BJ (cell line): Measurements from ENCODE around the gene RECQL5. TPM values are rescaled to one million over a fixed set of nuclear protein-coding genes. Genes with fewer than 3 reads are reported as not detected.
A peak's percentile ranks its signal among the peaks of the same experiment; 100 is the strongest.

Experiments used
- CTCF ChIA-PET: fragments of 350-600 bp; formaldehyde crosslinking; extraction: SDS; loops from one replicate; lab custom pipeline; 2021; ENCODE audit warnings: antibody characterized with exemption, inconsistent platforms; lab: Yijun Ruan, JAX
- POLR2A ChIA-PET: fragments of 300-600 bp; sonication (Branson Sonifier 250); formaldehyde crosslinking; extraction: SDS; loops from one replicate; lab custom pipeline; 2021; ENCODE audit warnings: antibody characterized with exemption; lab: Charles Lee
- DNase-seq: peaks from one replicate; pipeline ENCODE4 v3.0.0-alpha.2; 2011; ENCODE audit warnings: low read depth
- H3K27me3 ChIP-seq: 2 replicates; pipeline ENCODE4 v1.6.0; 2011; ENCODE audit warnings: low read length; ENCODE audit not compliant: control insufficient read depth, insufficient read depth
- H3K36me3 ChIP-seq: 2 replicates; pipeline ENCODE4 v1.5.1; 2011; ENCODE audit warnings: low read length; ENCODE audit not compliant: control insufficient read depth, insufficient read depth
- H3K4me3 ChIP-seq: 2 replicates; pipeline ENCODE4 v1.5.1; 2011; ENCODE audit warnings: low read depth, mild to moderate bottlenecking, control low read depth, low read length
- polyA plus RNA-seq: library from polyadenylated mRNA; depleted of rRNA; stranded (reverse); fragments of >200 nt; gene quantifications from 2 replicates; pipeline ENCODE4 v1.2.3, GENCODE V29; 2011
- TF ChIP-seq, protein P1 (sequence below): IDR thresholded peaks from 2 replicates; pipeline ENCODE4 v1.5.1; 2011; ENCODE audit warnings: low read depth, mild to moderate bottlenecking, control low read depth, inconsistent platforms, low read length, moderate library complexity; ENCODE audit not compliant: insufficient read depth

The RECQL5 gene
- polyA plus RNA-seq, 1 experiment = 14.2 TPM

DNA sequence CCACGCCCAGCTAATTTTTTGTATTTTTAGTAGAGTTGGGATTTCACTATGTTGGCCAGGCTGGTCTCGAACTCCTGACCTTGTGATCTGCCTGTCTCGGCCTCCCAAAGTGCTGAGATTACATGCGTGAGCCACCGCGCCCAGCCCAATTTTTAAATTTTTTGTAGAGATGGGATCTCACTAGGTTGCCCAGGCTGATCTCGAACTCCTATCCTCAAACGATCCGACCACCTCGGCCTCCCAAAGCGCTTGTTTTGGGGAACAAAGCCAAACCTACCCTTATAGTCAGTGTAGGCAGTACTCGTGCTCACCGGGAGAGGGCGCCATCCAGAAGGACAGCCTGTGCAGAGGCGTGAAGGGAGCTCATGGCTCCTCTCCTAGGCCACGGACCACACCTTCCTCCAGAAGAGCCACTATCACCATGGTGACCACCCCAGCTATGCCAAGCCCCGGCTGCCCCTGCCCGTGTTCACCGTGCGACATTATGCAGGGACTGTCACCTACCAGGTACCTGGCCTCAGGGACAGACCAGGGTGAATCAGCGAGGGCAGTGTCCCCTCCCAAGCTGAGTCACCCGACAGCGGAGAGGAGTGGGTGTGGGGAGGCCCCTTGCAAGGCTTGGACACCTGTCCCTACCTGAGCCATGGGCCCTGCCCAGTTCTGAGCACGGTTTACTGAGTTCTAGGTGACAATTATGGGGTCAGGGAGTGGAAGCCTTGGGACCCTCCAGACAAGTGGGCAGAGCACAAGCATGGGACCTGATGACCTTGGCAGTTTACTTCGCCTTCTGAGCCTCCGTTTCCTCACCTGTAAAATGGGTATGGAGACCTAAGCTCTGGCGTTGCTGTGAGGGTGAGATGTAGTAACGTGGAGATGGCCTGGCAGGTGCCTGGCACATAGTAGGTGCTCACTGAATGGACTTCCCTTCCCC, 65.6 kb downstream of the RECQL5 start:
- Histone ChIP-seq H3K4me3 (no peak overlapping the region), H3K36me3 (no peaks in the 10 kb centered on the region), H3K27me3 (no peaks in the 10 kb centered on the region)
- CTCF ChIA-PET = interaction anchor here (0.6 to 5.7 kb wide), 20 partner anchors 8 to 158 kb away, joined by 3 to 42 read pairs (median 4); partner anchors contain the start of genes SMIM5 and TSEN54
- TF ChIP-seq, protein P1, sequence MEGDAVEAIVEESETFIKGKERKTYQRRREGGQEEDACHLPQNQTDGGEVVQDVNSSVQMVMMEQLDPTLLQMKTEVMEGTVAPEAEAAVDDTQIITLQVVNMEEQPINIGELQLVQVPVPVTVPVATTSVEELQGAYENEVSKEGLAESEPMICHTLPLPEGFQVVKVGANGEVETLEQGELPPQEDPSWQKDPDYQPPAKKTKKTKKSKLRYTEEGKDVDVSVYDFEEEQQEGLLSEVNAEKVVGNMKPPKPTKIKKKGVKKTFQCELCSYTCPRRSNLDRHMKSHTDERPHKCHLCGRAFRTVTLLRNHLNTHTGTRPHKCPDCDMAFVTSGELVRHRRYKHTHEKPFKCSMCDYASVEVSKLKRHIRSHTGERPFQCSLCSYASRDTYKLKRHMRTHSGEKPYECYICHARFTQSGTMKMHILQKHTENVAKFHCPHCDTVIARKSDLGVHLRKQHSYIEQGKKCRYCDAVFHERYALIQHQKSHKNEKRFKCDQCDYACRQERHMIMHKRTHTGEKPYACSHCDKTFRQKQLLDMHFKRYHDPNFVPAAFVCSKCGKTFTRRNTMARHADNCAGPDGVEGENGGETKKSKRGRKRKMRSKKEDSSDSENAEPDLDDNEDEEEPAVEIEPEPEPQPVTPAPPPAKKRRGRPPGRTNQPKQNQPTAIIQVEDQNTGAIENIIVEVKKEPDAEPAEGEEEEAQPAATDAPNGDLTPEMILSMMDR = peak; percentile 70
- POLR2A ChIA-PET = interaction anchor here (0.6 kb wide), 1 partner anchor 174 kb away, joined by 4 read pairs; no protein-coding TSS in a partner anchor
- DNase-seq = no peak

DNA sequence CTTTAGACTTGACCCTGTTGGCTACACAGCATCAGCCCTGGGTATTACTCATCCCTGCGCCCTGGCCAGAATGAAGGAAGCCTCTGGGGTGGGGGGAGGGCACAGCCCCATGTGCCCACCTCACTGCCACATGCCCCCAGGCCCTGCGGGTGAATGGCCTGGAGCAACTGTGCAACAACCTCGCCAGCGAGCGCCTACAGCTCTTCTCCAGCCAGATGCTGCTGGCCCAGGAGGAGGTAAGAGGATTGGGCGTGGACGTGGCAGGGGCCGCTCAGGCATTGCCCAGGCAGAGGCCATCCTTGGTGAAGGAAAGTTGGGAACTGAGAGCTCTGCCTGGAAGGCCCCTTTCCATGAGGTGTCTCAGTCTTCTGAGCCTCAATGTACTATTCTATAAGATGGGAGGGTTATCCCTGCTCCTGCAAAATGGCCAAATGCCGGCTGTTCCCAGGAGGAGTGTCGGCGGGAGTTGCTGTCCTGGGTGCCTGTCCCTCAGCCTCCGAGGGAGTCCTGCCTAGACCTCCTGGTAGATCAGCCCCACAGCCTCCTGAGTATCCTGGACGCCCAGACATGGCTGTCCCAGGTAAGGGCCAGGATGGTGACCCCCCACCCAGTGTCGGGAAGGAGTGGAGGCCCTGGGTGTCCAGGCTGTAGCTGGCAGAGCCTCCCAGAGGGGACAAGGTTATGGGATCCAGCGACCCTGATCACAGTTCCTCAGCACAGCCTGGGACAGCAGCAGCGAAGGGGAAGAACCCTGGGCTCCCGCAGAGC, 70.5 kb downstream of the RECQL5 start:
- no peaks in the 10 kb centered on the region for H3K36me3 ChIP-seq
- H3K4me3 ChIP-seq = no peak overlapping the region
- no peak for DNase-seq
- TF ChIP-seq, protein P1 = no peak
- POLR2A ChIA-PET = interaction anchor here (0.6 kb wide), 1 partner anchor 13 kb away, joined by 3 read pairs; no protein-coding TSS in a partner anchor
- CTCF ChIA-PET = interaction anchor here (0.6 to 2.0 kb wide), 5 partner anchors 29 to 153 kb away, joined by 3 to 4 read pairs (median 3); partner anchors contain the start of gene SMIM5
- 0 out of 2 replicates have a peak, but pooled peaks cover 1% of the 10 kb centered on the region for H3K27me3 ChIP-seq

DNA sequence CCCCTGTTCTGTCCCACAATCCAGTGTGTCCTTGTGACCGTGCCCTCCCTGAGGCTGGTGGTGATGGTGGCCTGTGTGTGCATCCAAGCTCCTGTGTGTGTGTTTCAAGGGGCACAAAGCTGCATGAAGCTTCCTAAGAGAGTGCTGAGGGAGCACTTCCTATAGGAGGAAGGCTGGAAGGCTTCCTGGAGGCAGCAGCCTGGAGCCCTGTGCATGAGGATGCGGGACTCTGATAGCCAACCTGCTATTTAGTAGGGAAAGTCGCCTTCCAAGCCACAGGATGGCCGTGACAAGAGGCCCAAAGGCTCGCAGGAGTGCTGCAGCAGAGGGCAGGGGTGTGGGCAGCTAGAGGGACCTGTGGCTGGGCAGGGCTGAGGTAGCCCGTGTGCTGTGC, 71.0 kb downstream of the RECQL5 start:
- no peaks in the 10 kb centered on the region for H3K36me3 ChIP-seq
- ChIA-PET POLR2A (no interaction called here), CTCF (interaction anchor here (1.4 to 2.0 kb wide), 2 partner anchors 58 to 154 kb away, joined by 3 to 4 read pairs; no protein-coding TSS in a partner anchor)
- TF ChIP-seq, protein P1 = no peak
- DNase-seq = no peak
- H3K27me3 ChIP-seq = 0 out of 2 replicates have a peak, but pooled peaks cover 1% of the 10 kb centered on the region
- no peak overlapping the region for H3K4me3 ChIP-seq

DNA sequence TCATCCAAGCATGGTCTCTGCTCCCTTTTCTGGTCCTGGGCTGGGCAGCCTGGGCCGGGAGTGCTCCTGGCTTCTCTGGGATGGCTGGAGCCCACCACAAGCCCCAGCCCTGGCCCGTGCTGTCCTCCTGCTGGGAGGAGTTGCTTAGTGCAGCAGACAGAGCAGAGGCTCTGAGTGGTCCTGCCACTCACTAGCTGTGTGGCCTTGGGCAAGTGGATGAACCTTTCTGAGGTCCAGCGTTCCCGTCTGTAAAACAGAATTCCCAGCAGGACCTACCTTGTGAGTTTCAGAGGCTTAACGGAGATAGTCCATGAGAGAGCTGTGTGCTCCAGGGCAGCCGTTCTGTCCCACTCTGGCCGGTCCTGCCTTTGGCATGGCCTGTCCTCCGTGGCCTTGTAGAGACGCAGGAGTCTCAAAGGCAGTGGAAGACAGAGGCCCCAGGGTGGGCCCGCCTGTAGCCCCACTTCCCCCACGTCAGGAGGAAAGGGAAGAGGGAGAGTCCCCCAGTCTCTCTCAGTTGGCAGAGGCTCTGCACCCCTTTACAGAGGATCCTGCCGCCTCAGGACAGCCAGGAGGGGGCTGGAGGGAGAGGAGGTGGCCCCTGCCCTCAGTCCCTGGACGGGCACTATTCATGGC, 71.6 kb downstream of the RECQL5 start:
- Histone ChIP-seq H3K27me3 (0 out of 2 replicates have a peak, but pooled peaks cover 1% of the 10 kb centered on the region), H3K36me3 (no peaks in the 10 kb centered on the region), H3K4me3 (no peak overlapping the region)
- TF ChIP-seq, protein P1 = no peak
- POLR2A ChIA-PET = no interaction called here
- no peak for DNase-seq
- CTCF ChIA-PET = interaction anchor here (1.4 to 2.0 kb wide), 2 partner anchors 59 to 154 kb away, joined by 3 to 4 read pairs; no protein-coding TSS in a partner anchor
